Neural crest cell (in vitro differentiated cells): ENCODE measurements around the gene NCS1. TPM values are rescaled to one million over a fixed set of nuclear protein-coding genes. Genes with fewer than 3 reads are reported as not detected.

Experiments used
- DNase-seq: peaks from one replicate; pipeline ENCODE4 v3.0.0; 2021; ENCODE audit warnings: low read depth, mixed read lengths, low spot score
- H3K27ac Mint-ChIP-seq: one replicate; pipeline ENCODE4 v1.8.0; 2021; ENCODE audit warnings: mild to moderate bottlenecking, mixed read lengths; ENCODE audit not compliant: unreplicated experiment
- H3K27me3 Mint-ChIP-seq: 2 replicates; pipeline ENCODE4 v1.8.0; 2021; ENCODE audit warnings: low read depth, mild to moderate bottlenecking, mixed read lengths
- H3K36me3 Mint-ChIP-seq: 2 replicates; pipeline ENCODE4 v1.8.0; 2021; ENCODE audit warnings: low read depth, mild to moderate bottlenecking, mixed read lengths
- H3K4me1 Mint-ChIP-seq: 2 replicates; pipeline ENCODE4 v1.8.0; 2021; ENCODE audit warnings: mixed read lengths
- H3K4me3 Mint-ChIP-seq: one replicate; pipeline ENCODE4 v1.8.0; 2021; ENCODE audit warnings: mild to moderate bottlenecking, mixed read lengths
- H3K9me3 Mint-ChIP-seq: 2 replicates; pipeline ENCODE4 v1.8.0; 2021; ENCODE audit warnings: mixed read lengths
- total RNA-seq: library from RNA; stranded (reverse); gene quantifications from 2 replicates; pipeline ENCODE4 v1.2.1, GENCODE V29; 2021
- TF ChIP-seq, protein P1 (sequence below): fragments of 200-600 bp; sonication (generic); conservative IDR thresholded peaks from 2 replicates; pipeline ENCODE4 v1.5.0; 2021; ENCODE audit warnings: antibody characterized with exemption, mild to moderate bottlenecking

Gene NCS1
- total RNA-seq, 1 donor from 2014 or later = 60.1 TPM

- Mint-ChIP-seq H3K36me3 (no peaks in the 10 kb centered on the region), H3K4me3 (no peak overlapping the region), H3K27me3 (no peaks in the 10 kb centered on the region), H3K4me1 (peaks cover 17% of the 10 kb centered on the region), H3K27ac (peak overlapping the region; percentile 32), H3K9me3 (no peaks in the 10 kb centered on the region)
- TF ChIP-seq, protein P1, sequence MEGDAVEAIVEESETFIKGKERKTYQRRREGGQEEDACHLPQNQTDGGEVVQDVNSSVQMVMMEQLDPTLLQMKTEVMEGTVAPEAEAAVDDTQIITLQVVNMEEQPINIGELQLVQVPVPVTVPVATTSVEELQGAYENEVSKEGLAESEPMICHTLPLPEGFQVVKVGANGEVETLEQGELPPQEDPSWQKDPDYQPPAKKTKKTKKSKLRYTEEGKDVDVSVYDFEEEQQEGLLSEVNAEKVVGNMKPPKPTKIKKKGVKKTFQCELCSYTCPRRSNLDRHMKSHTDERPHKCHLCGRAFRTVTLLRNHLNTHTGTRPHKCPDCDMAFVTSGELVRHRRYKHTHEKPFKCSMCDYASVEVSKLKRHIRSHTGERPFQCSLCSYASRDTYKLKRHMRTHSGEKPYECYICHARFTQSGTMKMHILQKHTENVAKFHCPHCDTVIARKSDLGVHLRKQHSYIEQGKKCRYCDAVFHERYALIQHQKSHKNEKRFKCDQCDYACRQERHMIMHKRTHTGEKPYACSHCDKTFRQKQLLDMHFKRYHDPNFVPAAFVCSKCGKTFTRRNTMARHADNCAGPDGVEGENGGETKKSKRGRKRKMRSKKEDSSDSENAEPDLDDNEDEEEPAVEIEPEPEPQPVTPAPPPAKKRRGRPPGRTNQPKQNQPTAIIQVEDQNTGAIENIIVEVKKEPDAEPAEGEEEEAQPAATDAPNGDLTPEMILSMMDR = no peak
- no peak for DNase-seq
Observed at GRCh38 chr9:130214776-130215340, 42.7 kb downstream of the NCS1 start.

- Mint-ChIP-seq H3K36me3 (no peaks in the 10 kb centered on the region), H3K4me1 (peaks cover 22% of the 10 kb centered on the region), H3K9me3 (no peaks in the 10 kb centered on the region), H3K4me3 (no peak overlapping the region), H3K27me3 (no peaks in the 10 kb centered on the region), H3K27ac (peak overlapping the region; percentile 43)
- DNase-seq = no peak
- TF ChIP-seq, protein P1 = no peak
Observed at GRCh38 chr9:130215341-130216119, 43.3 kb downstream of the NCS1 start.

DNA sequence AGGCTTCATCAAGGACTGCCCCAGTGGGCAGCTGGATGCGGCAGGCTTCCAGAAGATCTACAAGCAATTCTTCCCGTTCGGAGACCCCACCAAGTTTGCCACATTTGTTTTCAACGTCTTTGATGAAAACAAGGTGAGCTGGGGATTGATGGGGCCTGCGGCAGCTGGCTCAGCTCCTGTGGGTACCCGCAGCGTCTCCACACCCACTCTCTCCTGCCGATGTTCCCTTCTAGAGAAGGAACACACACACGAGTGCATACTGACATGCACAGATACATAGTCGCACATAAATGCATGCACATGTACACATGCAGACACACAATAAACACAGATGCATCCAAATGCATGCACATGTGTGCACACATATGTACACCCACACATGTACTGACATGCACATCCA lies 45.6 kb downstream of the NCS1 start:
- no peaks in the 10 kb centered on the region for H3K9me3 Mint-ChIP-seq
- no peak overlapping the region for H3K4me3 Mint-ChIP-seq
- H3K4me1 Mint-ChIP-seq = peaks cover 22% of the 10 kb centered on the region
- H3K36me3 Mint-ChIP-seq = no peaks in the 10 kb centered on the region
- DNase-seq = no peak
- H3K27me3 Mint-ChIP-seq = no peaks in the 10 kb centered on the region
- H3K27ac Mint-ChIP-seq = no peak overlapping the region
- TF ChIP-seq, protein P1 = no peak

DNA sequence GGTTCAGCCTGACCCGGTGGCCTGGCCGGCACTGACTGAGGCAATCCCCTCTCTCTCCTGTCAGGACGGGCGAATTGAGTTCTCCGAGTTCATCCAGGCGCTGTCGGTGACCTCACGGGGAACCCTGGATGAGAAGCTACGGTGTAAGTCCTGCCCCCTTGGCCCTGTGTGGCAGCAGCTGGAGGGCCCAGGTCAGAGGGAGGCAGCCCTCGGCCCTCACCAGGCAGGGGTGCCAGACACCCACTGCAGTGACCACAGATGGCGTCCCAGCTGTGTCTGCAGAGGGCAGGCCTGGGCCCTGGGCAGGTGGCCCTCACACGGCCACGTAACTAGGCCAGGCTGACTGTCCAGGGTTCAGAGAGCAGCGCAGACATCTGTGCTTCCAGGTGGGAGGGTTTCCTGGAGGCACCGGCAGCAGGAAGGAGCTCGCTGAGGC lies 47.5 kb downstream of the NCS1 start:
- Mint-ChIP-seq H3K36me3 (no peaks in the 10 kb centered on the region), H3K27ac (no peak overlapping the region), H3K4me1 (peaks cover 13% of the 10 kb centered on the region), H3K9me3 (no peaks in the 10 kb centered on the region), H3K4me3 (no peak overlapping the region), H3K27me3 (no peaks in the 10 kb centered on the region)
- DNase-seq = no peak
- TF ChIP-seq, protein P1 = no peak

DNA sequence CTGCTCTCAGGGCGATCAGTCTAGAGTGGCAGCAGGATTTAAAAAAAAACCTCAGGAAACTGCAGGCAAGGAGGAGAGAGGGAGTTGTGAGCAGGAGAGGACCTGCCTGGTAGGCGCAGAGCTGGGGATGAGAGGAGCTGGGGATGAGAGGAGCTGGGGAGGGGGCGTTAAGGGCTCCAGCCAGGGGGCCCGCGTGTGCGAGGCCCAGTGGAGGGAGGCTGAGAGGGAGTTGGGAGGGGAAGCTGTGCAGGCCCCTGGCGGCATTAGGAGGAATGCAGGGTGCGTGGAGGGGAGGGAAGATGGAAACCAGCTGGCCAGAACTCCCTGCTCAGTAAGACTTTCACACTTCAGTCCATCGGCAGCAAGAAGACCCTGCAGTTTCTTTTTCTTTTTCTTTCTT lies 48.1 kb downstream of the NCS1 start:
- no peak overlapping the region for H3K27ac Mint-ChIP-seq

More for the DNA sequence above, 48.1 kb downstream of the NCS1 start:
- Mint-ChIP-seq H3K27me3 (no peaks in the 10 kb centered on the region), H3K36me3 (no peaks in the 10 kb centered on the region), H3K9me3 (no peaks in the 10 kb centered on the region), H3K4me3 (no peak overlapping the region), H3K4me1 (peaks cover 9% of the 10 kb centered on the region)
- no peak for DNase-seq
- TF ChIP-seq, protein P1 = peak; percentile 37
